SHP77 treated with DMSO at 0.1 percent for 48 hours (cell line): Measurements from ENCODE around the gene TNFAIP8.

ENCODE experiments used
- DNase-seq: peaks from one replicate; lab custom pipeline; 2025; lab: John Stamatoyannopoulos, UW

Gene TNFAIP8

DNA sequence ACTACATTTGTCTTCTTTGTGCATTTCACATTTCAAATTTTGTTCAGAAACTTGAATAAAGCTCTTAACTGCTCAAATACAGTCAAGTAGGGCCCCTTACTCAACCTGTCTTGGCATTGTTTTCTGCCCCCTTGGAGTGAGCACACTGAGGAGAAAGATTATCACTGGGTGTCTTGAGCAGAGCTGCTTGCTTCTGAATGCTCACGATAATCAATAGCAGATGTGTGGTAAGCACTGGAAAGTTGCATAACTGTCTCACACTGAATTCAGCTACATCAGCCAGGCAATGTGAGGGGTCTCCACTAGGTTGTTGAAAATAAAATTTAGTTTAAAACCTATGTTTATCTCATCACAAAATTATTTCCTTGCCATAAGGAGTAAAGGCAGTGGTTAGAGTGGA is 7.8 kb upstream of the TNFAIP8 start:
- no peak for DNase-seq

DNA sequence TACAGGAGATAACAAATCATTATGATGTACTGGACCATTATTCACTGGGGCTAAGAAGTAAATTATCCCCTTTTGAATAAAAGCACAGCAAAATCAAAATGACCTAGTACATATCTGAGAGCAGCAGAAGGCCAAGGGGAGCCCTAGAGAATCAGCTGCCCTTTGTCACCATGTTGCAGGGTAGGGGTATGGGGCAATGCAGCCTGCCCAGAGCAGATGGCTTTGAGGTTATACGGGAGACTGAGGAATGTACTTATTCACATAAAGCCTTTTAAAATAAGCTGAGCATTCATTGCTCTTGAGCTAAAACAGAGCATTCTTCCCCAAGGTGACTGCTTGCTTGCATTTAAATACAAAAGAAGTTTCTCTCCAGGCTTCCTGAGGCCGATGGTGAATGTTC is 2.6 kb upstream of the TNFAIP8 start:
- no peak for DNase-seq

DNA sequence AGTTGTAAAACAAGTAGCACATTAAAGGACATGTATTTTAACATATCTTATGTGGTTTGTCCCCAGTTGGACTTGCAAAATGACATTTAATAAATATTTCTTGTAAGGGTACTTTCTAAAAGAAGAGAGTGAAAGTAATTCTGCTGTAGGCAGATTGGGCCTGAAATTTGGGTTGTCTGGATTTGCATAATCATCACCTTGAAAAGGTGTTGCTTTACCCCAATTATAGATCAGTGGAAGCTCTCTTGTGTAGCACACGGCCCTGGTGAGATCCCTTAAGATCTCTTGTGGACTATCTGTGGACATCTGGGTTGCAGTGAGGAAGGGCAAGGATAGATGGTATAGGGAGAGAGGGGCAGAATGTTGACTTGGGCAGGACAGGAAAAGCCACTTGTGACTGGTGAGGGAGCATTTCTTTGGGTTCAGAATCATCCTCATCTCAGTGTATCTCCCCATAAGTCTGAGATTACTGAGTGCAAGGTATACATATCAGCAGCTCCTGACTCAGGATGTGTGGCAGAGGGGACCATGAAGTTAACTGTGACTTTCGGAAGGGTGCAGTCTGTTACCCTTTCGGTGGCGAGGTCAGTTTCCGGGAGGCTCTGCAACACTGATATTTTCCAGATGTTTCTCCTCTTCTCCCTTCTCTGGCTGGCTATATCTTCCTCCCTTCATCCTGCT is 2.0 kb upstream of the TNFAIP8 start:
- no peak for DNase-seq

DNA sequence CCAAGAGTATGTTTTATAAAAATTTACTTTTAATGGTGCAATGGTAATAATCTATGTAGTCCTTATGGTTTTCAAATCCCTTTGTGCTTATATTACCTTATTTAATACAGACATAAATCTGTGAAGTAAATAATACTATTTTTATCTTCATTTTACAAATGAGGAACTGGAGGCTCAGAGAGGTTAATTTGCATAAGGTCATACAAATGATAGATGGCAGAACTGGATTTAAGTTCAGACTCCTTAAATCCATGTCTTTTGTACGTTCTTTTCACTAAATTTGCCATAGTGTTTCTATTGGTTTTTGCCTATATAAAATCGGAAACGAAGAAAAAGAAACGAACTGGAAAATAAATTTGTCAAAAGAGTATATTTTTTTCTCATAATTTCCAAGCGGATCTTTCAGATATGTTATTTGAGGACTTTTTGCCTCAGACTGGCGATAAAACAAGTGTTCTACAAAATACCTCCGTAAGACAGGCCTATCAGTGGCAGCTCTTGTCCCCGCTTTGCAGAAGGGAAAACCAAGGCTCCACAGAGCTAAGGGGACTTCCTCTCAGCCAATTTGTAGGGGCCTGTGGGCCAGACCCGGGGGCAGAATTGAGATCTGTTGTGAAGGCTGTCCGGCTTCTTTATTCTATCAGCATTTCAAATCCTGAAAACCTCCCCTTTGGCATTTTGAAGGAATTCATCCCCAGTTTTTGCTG is 1.1 kb upstream of the TNFAIP8 start:
- DNase-seq: no peak

DNA sequence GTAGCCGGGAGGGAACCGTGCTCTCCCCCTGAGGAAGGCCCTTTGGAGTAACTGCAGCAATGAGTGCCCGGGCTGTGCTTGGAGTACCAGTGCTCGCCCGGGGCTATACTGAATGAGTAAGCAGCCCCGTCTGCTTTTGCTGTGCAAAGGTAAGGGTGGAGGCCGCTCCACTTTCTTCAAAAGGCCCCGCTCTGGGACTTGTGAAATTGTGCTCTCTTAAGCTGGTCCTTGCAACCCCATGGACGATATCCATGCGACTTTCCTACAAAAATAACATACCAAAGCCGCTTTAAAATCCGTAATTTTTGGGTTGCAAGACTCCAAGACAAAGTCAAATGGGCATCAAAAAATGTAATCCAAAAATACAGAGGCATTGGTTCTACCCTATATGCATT is 578 bp upstream of the TNFAIP8 start:
- no peak for DNase-seq

DNA sequence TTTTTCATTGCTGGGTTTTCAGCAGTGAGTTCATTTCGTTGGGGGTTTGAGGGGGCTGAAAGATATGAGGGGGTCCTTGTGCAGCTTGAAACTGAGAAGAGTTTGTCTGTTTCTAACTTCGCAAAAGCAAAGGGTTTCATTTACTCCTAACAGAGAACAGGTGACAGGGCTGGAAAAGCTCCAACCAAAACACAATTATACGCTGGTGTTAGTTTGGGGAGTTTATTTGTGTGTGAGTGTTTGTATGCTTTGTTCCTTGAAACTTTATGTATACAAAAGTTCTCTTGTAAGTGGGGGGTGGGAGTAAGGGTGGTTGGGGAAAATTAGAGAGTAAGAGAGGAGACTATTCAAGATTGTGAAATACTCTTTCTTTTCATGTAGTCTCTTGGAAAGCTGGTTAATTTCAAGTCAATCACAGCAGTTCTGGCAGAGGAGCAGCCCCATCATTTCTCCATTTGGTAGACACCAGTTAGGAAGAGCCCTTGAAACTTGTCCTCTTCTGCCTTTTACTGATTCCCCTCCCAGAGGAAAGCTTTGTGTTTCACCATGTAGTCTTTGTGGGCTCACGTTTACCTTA is 881 bp downstream of the TNFAIP8 start:
- no peak for DNase-seq

DNA sequence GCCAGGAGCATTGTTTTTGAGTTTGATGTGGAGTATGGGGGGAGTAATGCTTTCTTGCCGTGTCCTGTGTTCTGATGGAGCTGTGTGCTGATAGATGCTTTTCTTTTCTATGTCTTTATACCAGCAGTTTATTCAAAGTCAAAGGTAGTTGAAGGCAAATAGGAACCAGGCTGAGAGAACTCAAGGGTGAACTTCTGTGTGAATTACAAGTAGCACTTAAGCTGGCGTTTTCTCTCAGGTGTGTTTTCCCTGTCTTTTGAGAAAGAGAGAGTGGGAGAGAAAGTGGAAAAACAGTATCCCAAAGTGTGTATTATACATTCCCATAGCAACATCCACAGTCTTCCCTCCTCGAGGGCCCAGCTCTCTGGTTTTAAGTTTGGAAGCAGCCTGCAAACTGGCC is 1.5 kb downstream of the TNFAIP8 start:
- DNase-seq: no peak

DNA sequence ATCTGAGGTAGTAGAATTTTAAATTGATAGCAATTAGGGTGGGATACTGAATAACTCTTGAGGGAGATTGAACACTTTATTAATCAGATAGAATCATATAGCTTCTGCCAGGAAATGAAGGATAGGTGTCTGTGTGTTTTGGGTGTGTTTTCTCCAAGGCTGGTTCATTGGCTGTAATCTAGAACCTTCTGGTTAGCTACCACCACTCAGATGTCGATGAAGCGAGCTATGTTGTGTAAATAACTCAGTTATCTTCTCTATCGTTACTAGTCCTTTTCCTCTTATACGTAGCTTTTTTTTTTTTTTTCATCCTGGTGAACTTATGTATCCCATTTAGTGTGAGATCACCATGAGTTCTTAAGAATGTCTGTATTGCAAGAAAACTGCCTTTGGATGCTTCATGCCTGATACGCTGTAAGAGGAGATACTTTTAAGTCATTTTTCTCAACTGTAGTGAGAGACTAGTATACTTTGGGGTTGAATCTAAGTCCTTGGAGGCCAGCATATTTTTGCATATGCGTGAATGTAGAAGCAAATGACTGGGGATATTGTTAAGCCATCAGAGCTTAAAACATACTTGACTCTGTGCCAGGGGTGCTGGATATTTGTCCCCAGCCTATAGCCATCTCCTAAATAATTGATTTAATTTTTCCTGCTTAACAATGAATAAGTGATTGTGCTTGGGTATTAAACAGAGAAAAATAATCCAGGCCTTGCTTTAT is 2.1 kb downstream of the TNFAIP8 start:
- no peak for DNase-seq

DNA sequence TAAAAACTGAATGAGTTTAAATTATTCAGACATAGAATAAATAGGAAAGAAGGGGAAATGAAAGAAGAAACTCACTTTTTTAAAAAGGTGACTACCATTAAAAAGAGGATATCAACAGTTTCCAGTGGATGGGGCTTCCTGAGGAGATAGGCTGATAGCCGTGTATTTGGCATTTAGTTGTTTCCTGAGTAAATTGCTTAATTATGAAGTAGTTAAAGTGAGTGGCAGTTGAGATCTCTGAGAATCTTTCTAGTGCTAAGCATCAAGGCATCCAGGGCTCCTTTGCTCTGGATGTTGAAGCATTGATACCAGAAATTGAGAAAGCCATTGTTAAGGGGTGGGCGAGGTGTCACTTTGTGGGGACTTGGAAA is 2.7 kb downstream of the TNFAIP8 start:
- no peak for DNase-seq

DNA sequence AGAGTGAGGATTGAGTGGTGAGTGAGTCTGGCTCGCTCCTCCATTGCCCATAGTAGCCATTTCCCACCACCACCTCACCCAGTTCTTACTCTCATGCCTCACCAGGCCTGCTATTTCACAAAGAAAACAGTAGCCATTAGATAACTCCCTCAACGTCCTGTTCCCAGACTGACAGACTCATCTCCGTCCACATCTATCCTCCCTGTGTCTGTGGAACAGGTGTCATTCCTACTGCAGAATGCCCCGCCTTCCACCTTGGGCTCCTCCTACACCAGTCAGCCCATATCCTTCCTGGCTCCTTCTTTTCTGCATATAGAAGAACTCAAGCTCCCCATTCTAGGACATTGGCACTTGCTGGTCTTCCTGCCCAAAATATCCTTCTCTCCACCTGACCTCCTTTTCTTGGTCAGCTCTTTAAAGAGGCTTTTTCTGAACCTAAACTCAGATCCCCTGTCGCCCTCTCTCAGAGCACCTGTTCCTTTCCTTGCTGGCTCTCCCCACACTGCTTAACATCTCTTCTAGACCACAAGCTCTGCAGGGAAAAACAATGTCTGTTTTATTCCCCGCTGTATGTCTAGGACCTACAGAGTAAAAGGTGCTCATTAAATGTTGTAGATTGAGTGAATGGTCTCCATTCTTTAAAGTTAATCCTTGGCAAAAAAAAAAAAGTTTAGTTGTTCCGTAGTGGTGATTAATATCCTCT is 3.2 kb downstream of the TNFAIP8 start:
- no peak for DNase-seq

DNA sequence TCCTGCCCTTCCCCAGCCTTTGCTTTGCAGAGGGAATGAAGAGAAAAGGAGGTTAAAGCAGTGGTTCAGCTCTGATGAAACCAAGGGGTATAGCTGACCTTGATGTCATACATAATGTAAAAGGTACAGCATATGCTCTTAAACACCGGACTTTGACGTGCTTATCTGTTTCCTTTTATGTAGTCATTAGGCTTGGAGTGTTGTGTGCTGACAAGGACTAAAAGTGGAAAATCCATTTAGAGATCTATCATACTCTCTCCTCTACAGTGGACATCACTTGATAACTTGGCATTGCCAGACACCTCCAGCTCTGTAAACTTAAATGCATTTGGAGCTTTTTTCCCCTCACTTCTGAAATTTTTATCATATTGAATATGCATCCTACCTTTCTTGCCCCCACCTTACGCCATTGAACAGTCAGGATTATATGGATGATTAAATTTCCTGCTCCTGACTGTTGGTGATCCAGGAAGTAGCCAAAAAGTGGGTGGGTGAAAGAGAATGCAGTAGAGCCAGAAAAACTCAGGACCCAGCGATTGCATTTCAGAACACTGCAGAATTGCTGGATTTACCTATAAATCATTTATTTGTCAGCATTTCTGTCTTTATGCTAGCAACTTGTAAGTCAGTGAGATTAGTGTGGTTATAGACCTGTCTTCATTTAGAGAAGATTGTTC is 4.1 kb downstream of the TNFAIP8 start:
- DNase-seq: no peak

DNA sequence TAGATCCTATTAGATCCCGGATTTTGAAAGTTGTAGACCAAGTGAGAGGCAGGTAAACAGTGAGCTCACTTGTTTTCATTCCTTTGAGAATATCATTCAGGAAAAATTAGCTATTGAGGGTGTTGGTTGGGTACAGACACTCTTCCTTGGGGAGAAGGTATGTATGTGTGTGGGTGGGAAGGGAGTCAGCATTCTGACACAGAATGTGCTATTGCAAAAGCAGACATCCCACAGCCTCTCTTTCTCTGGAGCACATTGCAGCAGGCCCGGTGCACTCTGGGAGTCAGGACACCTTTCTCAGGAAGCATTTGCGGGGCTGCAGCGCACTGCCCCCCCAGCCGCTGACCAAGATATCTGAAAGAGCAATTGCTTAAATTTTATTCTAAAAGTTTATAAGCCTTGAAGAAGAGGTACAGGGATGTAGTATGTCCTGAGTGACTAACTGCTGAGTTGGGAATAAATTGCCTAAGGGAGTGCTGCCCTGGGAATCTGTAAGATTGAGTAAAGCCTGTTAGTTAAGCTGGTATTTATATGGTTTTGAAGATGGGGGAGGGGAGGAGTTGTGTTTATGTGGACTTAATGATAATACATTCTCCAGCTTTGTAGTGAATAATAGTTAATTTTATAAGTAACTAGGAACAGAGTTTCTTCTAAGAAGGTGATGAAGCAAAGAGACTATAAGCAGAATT is 5.2 kb downstream of the TNFAIP8 start:
- DNase-seq: no peak

DNA sequence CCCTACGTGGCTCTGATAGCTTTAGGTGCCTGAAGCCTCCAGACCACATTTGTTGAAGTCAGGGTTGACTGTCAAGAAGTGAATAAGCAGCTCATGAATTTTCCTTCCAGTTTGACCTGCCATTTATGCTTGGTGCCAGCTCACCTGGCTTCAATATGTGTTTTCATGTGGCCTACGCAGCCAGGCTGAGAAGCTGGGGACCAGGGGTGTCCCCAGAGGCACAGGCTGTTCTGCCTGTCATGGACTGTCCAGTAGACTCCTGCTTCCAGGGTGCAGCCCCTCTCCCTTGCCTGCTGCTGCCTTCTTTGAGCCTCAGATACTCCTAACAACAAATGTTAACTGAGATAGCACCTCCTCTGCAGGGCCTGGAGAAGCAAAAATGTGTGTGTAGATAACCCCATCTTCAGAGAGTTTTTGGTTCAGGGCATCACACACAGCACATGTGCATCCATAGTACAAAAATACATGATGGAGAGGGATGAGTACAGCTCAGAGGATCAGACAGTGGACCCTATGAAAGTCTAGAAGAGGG is 5.8 kb downstream of the TNFAIP8 start:
- DNase-seq: no peak

DNA sequence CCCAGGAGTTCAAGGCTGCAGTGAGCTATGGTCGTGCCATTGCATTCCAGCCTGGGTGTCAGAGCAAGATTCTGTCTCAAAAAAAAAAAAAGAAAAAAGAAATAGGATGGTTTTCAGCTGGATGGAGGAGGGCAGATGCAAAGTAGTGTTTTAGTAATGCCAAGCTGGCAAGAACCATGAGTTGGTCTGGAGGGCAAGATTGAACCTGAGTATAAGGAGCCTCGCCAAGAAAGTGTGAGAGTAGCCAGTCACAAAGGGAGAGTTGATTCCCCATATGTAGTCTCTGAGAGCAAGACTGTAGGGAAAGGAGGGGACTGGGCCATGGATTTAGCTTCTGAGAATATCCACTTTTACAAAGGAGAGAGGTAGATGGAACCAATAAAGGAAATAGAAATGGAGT is 6.9 kb downstream of the TNFAIP8 start:
- no peak for DNase-seq

DNA sequence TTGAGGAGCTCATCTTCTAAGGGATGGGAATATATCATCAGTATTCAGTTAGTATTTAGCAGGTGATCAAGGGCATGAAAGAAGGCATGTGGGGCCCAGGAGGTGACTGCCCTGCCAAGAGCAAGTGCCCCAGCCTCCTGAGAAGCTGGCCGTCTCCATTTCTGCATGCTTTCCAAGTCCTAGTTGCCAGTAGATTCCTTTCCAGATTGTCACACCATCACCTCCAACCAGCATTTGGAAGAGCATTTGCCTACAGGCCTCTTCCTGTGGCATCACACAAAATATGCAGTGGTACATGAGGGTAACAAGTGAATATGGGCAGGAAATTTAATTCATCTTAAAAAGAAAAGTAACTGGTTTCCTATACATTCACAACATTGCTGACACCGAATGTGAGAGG is 7.5 kb downstream of the TNFAIP8 start:
- DNase-seq: no peak

DNA sequence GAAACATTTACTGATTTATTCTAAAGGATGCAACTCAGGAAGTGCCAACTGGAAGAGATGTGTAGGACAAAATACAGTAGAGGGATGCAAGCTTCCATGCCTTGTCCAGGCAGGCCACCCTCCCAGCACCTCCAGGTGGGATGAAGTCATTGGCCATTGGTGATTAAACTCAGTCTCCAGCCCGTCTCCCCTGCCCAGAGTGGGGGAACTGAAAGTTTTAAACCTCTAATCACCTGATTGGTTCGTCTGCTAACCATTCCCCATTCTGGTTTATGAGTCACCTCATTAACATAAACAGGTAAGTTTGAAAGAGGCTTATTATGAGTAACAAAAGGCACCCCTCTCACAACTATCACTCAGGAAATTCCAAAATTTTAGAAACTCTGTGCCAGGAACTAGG is 8.1 kb downstream of the TNFAIP8 start:
- no peak for DNase-seq

DNA sequence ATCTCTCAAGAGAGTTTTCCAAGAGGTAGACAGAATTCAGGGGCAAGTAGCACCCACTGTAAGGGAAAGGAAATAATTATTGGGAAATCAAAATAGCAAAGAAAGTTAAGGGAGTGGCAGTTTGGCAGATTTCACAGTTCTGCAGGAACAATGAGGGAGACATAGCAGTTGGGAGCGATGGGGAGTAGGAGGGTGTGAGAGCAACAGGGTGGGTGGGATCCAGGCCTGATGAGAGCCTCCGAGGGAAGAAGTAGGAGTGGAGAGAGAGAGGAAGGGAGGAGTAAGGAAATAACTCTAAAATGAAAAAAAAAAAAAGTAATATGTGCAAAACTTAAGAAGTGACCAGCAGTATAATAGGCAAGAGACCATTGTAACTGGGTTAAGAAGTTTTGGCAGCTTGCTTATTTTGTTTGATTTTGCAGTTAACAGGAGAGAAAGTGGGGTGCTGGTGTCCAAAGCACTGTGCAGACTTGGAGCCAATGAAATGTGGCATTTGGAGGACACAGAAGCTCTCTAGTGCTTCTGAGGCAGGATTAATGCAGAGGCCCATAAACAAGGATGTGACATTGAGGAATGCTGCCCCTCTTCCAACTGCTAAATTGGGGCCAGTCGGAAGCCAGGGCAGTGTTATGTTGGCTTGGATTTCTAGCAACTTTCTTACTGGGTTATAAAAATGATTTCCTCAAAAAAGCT is 10.2 kb downstream of the TNFAIP8 start:
- DNase-seq: no peak

DNA sequence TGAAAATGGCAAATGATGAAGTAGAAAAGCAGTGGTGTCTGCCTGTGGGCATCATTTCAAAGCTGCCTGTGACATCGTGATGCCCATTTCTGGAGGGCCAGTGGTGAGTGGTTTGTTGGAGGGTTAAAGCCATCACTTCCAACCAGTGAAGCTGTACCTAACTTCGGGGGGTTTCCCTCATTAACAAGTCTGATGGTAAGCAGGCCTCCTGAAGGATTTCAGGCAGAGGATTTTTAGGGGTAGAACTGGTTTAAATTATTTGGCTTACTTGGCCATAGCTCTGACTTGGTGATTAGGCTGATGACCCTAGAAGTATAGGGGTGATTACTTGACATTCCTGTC is 10.7 kb downstream of the TNFAIP8 start:
- DNase-seq: no peak

DNA sequence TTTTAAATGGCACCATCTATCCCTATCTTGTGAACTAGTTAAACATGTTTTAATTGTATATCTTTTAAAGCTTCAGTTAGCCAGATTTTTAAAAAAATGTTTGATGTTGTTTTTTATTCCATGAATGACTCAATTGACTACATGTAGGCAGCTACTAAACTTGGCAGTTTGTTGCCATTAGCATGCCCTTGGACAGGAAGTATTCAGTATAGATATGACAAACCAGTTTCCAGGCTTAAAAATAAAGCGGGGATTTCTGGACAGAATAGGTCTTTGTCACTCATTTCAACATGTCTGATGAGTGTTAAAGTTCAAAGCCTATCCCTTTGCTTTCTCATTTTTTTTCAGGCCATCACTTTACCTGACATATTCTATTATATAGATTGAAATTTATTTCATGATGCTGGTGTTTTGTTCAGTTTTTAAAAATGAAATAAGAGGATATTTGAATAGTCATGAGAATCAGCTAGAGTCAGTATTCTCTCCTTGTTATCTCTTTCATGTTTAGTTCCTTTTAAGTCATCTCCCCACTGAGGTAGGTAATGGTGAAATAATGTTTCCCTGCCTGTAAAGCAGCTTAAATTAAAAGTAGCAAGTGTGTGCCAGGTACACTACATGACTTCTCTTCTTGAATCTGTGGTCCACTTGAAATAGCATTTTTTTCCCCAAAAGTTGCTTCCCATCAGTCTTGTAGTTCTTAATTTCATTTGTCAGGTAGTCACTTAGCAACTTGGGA is 11.9 kb downstream of the TNFAIP8 start:
- no peak for DNase-seq

DNA sequence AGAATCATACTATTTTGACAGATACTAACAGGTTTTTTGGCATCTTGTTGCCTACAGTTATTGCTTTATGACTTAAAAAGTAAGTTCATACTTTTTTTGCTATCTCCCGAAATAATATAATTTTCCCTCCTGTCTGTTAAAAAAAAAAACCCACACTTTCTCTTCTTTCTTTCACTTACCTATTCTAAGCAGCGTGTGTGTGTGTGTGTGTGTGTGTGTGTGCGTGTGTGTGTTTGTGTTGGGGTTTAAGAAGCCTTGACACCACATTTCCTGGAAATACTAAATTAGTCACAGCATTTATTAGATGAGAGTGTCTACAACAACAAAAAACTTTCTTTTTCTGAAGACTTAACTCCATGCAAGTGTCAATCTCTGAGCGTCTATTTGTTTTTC is 12.4 kb downstream of the TNFAIP8 start:
- DNase-seq: no peak
